B cell (primary cell): ENCODE results near the gene MPPED2.

Source experiments
- EZH2 ChIP-seq: IDR thresholded peaks from 2 replicates; pipeline ENCODE4 v1.6.1; 2012; ENCODE audit warnings: borderline replicate concordance, low read depth, mild to moderate bottlenecking, moderate library complexity, low read length; ENCODE audit not compliant: insufficient read depth, poor library complexity, severe bottlenecking
- TF ChIP-seq, protein P1 (sequence below): fragments of 200-600 bp; IDR thresholded peaks from one replicate; pipeline ENCODE4 v1.8.0; 2022; ENCODE audit warnings: antibody characterized with exemption, mild to moderate bottlenecking

DNA sequence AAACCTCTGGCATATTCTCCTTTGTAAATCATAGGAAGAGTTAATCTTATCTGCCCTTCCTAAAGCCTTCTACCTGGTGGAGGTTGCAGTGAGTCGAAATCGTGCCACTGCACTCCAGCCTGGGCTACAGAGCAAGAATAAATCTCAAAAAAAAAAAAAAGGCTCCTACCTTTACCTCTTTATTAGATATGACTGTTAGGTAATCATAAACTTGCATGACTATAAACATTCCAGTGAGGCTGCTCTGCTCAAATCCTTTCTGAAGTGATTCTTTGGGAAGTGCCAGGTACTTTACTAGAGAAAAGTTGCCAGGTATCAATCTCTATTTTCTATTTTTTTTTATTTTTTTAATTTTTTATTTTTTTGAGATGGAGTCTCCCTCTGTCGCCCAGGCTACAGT, 59.6 kb downstream of the MPPED2 start:
- TF ChIP-seq, protein P1, sequence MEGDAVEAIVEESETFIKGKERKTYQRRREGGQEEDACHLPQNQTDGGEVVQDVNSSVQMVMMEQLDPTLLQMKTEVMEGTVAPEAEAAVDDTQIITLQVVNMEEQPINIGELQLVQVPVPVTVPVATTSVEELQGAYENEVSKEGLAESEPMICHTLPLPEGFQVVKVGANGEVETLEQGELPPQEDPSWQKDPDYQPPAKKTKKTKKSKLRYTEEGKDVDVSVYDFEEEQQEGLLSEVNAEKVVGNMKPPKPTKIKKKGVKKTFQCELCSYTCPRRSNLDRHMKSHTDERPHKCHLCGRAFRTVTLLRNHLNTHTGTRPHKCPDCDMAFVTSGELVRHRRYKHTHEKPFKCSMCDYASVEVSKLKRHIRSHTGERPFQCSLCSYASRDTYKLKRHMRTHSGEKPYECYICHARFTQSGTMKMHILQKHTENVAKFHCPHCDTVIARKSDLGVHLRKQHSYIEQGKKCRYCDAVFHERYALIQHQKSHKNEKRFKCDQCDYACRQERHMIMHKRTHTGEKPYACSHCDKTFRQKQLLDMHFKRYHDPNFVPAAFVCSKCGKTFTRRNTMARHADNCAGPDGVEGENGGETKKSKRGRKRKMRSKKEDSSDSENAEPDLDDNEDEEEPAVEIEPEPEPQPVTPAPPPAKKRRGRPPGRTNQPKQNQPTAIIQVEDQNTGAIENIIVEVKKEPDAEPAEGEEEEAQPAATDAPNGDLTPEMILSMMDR: no peak
- no peak for TF ChIP-seq EZH2
